ENCODE data around the gene REV3L.
A peak's percentile ranks its signal among the peaks of the same experiment; 100 is the strongest.

REV3L gene

GRCh38 chr6:111469543-111469942, 13.5 kb downstream of the REV3L start:
- DNase-seq: no peak

DNA sequence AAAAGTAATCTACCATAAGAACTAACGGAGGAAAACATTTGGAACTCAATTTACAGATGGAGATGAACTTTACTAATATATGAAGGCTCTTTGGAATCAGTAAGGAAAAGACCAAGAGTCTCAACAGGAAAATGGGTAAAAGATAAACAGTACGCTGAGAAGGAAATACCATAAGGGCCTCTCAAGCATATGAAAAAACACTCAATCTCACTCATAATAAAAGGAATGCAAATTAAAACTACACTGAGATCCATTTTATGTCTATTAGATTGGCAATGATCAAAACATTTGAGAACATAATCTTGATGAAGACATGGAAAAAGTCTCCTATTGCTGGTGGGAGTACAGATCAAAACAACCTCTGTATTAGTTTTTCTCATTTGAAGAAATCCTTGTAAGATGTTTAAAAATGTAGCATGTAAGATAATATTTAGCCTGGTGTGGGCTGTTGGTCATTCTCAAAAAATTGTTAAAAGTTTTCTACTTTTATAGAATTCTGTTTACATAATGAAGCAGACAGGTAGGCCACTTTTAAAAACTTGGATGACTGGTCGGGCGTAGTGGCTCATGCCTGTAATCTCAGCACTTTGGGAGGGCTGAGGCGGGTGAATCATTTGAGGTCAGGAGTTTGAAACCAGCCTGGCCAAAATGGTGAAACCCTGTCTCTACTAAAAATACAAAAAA, 14.5 kb downstream of the REV3L start:
- DNase-seq: peak; percentile 31

GRCh38 chr6:111464184-111464583, 18.8 kb downstream of the REV3L start:
- no peak for DNase-seq

DNA sequence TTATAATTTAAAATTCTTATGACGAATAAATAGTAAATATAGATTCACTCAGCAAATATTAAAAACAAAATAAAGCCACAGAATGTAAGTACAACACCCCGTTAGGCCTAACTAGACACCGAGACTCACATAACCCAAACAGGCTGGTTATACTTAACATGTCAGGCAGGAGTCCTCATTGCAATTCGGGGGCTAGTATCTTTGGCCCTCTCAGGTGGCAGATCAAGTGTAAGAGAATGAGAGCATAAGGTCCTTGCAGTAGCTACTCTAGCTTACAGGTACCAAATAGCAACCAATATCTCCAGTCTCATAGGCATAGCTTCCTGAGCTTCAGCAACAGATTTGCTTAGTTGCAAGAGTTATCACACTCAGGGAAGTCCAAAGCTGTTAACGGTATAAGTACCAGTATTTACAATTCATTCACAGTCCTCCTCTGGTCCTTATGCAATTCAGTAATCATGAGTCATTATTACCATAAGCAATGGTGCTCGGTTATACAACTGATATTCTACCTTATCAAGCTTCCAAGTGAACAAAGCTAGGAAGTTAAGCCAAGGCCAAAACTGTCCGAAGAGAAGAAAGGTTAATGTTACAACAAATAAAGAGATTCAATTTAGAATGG, 20.1 kb downstream of the REV3L start:
- DNase-seq: no peak

DNA sequence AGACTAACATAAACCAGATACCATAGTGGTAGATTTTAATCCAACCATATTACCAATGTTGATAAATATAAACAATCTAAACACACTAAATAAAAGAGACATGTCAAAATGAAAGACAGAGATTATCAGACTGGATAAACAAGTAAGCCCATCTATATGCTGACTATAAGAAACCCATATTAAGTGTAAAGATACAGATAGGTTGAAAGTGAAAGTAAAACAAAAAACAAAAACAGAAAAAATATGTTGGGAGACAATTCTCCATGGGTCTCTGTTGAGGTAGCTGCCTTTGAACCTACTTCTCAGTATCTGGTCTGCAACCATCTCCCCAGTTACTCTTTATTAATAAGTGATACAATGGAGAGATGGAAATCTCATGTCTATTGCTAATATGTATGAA, 21.2 kb downstream of the REV3L start:
- no peak for DNase-seq

GRCh38 chr6:111458670-111459232, 24.3 kb downstream of the REV3L start:
- no peak for DNase-seq

- no peak for DNase-seq
Measured at GRCh38 chr6:111456208-111456607, 26.8 kb downstream of the REV3L start.

- DNase-seq: no peak
Measured at GRCh38 chr6:111450636-111451035, 32.4 kb downstream of the REV3L start.

GRCh38 chr6:111450087-111450486, 32.9 kb downstream of the REV3L start:
- DNase-seq: no peak

DNA sequence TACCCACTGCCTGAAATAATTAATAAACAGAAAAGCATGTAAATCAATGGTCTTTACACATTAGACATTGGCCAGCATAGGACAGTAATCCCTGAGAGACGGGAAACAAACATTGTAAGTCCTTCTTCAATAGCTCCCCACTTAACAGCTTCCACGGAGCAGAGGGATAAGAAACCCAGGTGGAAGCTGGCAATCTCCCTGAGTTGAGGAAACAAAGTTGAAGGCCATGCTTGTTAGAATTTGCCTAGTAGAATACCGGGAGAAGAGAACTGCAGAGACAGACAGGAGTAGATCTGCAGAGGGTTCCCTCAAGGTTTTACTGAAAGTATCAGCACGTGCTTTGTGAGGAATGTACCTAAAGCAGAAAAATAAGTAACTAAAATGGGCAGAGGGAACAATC, 33.9 kb downstream of the REV3L start:
- no peak for DNase-seq

GRCh38 chr6:111447051-111447450, 36.0 kb downstream of the REV3L start:
- DNase-seq: no peak

DNA sequence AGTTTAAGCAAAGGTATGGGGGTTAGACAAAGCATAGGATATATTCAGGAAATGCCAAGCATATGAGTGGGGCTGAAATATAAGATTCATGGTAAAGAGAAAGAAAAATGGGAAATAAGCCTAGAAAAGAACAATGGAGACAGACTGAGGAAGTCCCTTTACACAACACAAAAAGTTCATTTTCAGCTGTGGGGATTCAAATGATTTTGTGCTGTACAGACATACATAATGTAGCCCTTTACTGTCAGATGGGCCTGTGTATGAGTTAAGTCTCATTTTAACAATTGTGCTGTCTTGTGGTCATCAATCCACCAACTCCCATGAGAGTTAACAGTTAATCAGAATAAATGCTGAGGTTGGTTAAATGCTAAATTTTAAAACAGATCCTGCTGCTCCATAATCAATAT, 37.2 kb downstream of the REV3L start:
- no peak for DNase-seq

GRCh38 chr6:111444794-111445193, 38.2 kb downstream of the REV3L start:
- DNase-seq: no peak

- no peak for DNase-seq
Measured at GRCh38 chr6:111441678-111442243, 41.3 kb downstream of the REV3L start.

DNA sequence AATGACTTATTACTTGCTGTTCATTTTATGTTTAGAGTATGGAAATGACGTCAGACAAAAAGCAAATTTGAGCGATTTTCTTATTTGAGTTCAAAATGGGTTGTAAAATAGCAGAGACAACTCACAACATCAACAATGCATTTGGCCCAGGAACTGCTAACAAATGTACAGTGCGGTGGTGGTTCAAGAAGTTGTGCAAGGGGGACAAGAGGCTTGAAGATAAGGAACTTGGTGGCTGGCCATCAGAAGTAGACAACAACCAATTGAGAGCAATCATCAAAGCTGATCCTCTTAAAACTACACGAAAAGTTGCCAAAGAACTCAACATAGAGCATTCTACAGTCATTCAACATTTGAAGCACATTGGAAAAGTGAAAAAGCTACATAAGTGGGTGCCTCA, 43.8 kb downstream of the REV3L start:
- no peak for DNase-seq

- DNase-seq: no peak
Measured at GRCh38 chr6:111437573-111437972, 45.4 kb downstream of the REV3L start.

DNA sequence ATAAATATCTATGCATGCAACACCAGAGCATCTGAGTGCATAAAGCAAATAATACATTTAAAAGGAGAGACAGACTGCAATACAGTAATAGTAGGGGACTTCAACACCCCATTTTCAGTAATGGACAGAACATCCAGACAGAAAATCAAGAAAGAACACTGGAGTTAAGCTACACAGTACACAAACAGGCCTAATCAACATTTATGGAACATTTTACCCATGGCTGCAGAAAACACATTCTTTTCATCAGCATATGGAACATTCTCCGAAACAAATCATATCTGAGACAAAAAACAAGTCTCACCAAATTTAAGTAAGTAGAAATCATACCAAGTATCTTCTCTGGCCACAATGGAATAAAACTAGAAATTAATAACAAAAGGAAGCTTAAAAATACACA, 50.5 kb downstream of the REV3L start:
- no peak for DNase-seq

GRCh38 chr6:111430605-111431376, 52.2 kb downstream of the REV3L start:
- DNase-seq: no peak

GRCh38 chr6:111429571-111429970, 53.4 kb downstream of the REV3L start:
- DNase-seq: no peak

DNA sequence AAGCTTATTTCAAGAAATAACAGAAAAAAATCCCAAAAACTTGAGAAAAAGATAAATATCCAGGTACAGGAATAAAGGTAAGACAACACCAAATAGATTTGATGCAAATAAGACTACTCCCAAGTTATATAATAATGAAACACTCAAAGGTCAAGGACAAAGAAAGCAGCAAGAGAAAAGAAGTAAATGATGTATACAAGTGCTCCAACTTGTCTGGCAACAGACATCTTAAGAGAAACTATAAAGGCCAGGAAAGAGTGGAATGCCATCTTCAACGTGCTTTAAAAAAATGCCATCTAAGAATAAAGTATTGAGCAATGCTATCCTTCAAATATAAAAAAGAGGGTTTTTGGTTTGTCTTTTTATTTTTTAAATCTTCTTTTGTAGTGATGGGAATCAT, 54.2 kb downstream of the REV3L start:
- DNase-seq: no peak

- peak; percentile 28 for DNase-seq
Measured at GRCh38 chr6:111427341-111428116, 55.5 kb downstream of the REV3L start.

- no peak for DNase-seq
Measured at GRCh38 chr6:111423960-111424846, 58.8 kb downstream of the REV3L start.

All from stimulated activated CD4-positive, alpha-beta T cell treated with anti-CD3 and anti-CD28 coated beads, Interleukin-15, amount 100 ng/mL, for 24 hours (primary cell).